HG02852 (cell line): Measurements from ENCODE around the gene NUDT16L1.

Experiments
- ATAC-seq: cut with Tn5 transposase; IDR thresholded peaks from one replicate; pipeline ENCODE4 v1.9.1; 2021; ENCODE audit warnings: mild to moderate bottlenecking, moderate library complexity; ENCODE audit not compliant: unreplicated experiment

Gene NUDT16L1

DNA sequence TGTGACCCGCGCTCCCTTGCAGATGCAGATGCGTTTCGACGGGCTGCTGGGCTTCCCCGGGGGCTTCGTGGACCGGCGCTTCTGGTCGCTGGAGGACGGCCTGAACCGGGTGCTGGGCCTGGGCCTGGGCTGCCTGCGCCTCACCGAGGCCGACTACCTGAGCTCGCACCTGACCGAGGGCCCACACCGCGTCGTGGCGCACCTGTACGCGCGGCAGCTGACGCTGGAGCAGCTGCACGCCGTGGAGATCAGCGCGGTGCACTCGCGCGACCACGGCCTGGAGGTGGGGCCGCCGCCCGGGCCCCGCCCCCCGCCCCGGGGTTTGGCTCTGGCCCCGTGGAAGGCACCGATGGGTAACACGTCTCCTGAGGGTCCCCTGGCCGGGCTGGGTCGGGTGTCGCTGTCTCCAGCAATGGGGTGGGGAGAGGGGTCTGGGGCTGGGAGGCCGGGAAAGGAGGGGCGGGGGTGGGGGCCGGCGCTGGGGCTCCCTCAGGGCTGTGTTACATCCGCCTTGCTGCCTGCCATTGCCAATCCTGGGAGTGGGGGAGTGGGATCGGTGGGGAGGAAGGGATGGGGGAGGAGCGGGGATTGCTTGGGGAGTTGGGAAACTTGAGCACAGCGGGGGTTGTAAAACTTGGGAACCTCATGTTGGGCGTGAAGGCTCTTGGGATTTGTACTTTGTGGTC lies 737 bp downstream of the NUDT16L1 start:
- ATAC-seq, result no peak

- ATAC-seq, result no peak
Measured at GRCh38 chr16:4694642-4695451, 1.5 kb downstream of the NUDT16L1 start.

DNA sequence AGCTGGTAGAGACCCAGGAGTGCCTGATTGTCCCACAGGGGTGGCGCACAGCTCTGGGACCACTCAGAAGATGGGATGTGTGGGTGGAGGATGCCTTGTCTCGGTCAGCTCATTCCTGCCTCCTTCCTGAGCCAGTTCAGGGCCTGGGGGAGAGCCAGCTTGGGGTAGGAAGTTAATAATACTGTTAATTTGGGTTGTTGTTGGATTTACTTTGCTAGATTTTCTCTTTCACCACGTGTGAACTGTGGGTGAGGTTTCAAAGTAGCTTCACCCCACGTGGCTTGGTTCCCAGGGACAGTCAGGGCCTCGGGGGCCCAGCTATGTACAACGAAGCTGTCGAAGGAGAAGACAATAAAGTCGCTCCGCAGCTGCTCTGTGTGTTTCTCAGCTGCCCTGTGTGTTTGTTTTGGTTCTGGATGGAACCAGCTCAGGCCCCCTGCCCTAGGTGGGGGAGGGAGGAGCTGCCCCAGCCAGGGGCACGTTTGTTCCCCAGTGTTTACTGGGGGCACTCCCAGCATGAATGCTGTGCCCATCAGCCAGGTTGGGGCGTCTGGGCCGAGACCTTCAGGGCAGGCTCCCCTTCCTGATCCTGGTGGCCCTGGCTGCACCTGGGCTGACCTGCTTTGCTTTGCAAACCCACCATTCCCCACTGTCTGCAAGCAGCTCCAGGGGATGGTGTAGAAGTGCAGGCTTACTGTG lies 2.3 kb downstream of the NUDT16L1 start:
- no peak for ATAC-seq

- ATAC-seq, result no peak
Measured at GRCh38 chr16:4696172-4696904, 3.0 kb downstream of the NUDT16L1 start.

- no peak for ATAC-seq
Measured at GRCh38 chr16:4696905-4697847, 3.8 kb downstream of the NUDT16L1 start.

DNA sequence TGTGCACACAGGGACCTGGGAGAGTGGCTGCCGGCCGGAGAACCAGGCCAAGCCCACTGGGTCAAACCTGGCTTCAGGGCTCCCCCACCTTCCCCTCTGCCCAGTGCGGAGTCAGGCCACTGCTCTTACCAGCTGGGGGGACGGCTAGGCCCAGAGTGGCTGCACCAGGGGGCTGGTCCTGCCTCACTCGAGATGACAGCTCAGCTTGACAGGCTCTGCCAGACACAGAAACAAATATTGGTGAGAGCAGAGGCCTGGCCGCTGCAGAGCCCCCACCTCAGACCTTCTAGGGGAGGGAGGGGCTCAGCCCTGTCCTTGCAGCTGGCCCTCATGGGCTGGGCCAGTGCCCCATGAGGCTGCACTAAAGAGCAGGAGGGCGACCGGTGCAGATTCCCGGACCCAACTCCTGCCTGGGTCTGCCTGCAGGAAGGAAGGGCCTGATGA lies 4.5 kb downstream of the NUDT16L1 start:
- ATAC-seq, result no peak

DNA sequence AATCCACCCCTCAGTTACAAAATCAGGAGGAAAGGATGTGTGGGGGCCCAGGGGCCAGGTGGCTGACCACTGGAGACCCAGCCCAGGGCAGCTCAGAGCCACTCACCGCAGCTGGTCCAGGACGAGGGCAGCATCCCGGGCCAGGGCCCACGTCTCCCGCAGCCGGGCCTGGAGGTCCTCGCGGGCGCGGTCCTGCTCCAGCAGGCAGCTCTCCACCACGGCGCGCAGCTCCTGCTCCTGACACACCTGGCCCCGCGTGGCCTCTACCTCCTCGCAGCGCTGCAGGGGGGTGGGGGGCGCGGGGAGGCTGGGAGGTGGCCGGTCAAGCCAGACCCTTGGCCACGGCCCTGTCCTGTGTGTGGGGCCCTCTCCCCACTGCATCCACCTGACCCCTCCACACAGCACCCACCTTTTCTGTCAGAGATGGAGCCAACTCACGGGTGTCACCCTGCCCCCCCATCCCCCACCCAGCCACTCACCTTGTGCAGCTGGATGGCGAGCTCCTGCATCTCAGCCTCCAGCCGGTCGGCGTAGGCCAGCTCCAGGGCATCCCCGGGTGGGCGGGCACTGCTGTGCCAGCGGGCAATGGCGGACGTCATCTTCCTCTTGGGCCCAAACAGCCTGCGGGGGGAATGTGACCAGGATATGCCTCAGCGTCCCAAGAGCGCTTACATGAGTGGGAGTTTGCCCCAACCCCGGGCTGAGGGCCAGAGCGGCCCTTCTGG lies 5.1 kb downstream of the NUDT16L1 start:
- ATAC-seq, result no peak

DNA sequence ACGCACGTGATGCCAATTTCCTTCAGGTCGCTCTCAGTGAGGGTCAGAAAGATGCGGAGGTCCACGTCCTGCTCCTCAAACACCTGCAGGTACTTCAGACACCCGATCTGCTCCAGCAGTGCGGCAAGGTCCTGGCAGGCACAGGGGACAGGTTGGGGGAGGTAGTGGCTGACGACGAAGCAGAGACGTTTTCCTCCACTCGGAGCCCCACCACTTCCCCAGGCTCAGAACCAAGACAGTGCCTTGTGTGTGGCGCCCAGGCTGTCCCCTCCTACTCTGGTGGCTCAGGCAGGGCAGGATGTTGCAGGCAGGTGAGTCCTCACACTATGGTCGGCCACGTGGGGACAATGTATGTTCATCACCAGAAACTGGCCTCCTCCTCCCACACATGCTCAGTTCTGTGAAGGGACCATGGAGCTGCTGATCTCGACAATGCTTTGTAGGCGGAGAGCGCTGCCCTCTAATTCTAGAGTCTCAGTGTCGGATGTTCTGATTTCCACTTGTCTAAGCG lies 5.7 kb downstream of the NUDT16L1 start:
- ATAC-seq, result no peak

- no peak for ATAC-seq
Measured at GRCh38 chr16:4700380-4700996, 7.1 kb downstream of the NUDT16L1 start.

DNA sequence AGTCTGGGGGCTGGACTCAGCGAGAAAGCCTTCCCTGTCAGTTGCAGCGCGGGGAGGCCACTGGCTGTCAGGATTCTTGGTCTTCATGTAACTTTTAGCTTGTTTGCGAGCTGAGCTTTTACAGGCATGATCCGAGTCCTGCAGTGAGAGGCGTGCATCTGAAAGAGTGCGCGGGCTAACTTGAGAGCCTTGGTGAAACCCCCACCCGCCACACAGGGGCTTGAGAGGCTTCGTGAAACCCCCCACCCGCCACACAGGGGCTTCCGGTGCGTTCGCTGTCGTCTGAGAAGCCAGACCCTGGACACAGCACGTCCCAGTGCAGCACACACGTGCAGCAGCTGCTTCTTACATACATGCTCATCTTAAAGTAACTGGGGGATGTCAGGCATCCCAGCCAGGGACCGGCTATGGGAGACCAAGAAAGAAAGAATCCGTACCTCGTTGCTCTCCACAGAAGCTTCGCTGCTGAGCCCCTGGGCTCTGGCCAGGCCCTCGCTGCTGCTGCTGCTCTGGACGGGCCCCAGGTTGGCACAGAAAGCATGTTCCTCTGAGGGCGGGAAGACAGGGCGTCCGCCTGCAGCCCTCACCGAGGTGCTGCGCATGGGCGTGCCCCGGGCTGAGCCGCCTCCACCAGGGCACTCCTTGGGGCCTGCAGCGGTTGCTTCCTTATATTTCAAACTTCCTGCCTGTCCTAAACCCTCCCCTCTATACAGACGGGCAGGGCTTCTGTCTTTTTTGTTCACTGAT lies 7.8 kb downstream of the NUDT16L1 start:
- ATAC-seq, result no peak

- ATAC-seq, result no peak
Measured at GRCh38 chr16:4701791-4702465, 8.6 kb downstream of the NUDT16L1 start.

DNA sequence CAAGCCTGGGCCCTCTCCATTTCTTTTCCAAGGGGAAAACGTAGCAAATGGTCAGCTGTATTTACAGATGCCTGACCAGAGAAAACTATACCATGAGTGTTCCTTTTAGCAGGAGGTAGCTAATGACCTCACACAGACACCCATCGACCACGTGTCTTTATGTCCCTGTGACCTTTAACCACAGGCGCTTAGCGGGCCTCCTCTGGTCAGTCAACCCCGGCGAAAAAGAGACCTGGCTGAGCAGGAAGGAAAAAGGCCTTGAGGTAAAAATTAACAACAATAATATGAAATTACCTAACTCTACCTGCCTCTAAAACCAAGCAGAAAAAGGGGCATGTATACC lies 9.1 kb downstream of the NUDT16L1 start:
- ATAC-seq, result no peak

DNA sequence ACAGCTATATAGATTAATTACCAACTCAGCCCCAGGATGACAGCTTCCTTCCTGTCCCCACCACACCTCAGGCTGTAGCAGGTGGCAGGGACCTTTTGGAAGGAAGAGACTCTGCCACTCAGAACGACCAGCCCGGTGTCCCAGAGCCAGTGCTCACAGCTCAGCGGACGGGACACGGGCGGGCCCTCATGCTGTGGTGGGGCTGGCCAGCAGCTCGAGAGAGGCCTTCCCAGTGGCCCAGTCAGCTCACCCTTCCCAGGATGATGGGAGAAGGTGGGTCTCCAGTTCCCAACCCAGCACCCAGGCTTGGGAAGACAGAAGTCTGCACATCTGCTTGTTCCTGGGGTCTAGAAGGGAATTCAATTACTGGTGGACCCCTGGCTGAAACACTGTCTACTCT lies 10.5 kb downstream of the NUDT16L1 start:
- no peak for ATAC-seq

DNA sequence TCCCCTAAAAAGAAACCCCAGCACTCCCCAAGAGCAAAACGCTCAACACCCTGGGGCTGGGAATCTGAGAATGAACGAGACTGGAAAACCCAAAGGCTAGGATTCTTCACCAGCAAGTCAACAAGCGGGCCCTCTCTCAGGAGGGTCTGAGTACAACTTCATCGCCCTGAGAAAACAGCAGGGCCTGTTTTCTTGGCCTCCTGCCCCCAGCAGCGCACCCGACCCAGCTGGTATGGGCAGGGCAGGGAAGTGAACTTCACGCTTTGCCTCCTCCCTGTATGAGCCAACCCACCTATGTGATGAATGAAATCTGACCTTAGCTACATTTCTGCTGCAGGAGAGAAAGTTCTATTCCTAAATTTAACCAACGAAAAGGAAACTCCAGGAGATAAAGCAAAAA lies 11.1 kb downstream of the NUDT16L1 start:
- no peak for ATAC-seq

DNA sequence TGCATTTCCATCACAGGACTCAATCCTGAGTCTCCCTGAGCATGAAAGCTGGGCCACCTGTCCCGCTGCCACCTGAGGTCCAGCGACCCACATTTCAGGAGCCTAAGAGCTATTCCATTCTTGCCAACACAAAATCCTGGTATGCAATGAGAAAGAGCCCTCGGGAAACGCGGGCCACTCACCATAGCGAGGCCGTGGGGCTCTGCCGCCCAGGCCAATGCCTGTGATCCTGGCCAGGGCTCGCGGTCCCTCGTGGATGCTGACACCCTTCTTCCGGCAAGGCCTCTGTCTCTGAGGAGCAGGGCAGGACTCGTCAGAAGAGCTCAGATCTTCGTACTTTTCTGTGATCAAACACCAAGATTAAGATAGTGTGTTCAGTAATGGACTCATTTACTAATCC lies 11.6 kb downstream of the NUDT16L1 start:
- ATAC-seq, result no peak

- no peak for ATAC-seq
Measured at GRCh38 chr16:4706871-4707270, 13.5 kb downstream of the NUDT16L1 start.

- no peak for ATAC-seq
Measured at GRCh38 chr16:4709481-4709880, 16.1 kb downstream of the NUDT16L1 start.
